Stomach smooth muscle (tissue), 2 donors: ENCODE data around the gene ANKRD62.
A peak's percentile ranks its signal among the peaks of the same experiment; 100 is the strongest.
"Not testable (repeated sequence)": the region's sequence is repeated elsewhere in the genome, so short reads cannot be mapped to it uniquely, and the experiment has no call there.

Experiments used
- H3K27ac ChIP-seq: one replicate; pipeline ENCODE4 v1.7.0; 2013; ENCODE audit warnings: mild to moderate bottlenecking, low read length, inconsistent platforms
- H3K27me3 ChIP-seq, 2 donors: one replicate each; pipeline ENCODE4 v1.7.0; 2013; ENCODE audit warnings: low read length in 2 of 2; ENCODE audit not compliant: insufficient read depth in 2 of 2, control insufficient read depth in 1 of 2
- H3K36me3 ChIP-seq, 2 donors: one replicate each; pipeline ENCODE4 v1.7.0; 2013; ENCODE audit warnings: low read length in 2 of 2; ENCODE audit not compliant: control insufficient read depth in 2 of 2, insufficient read depth in 2 of 2
- H3K4me1 ChIP-seq: one replicate; pipeline ENCODE4 v1.7.0; 2013; ENCODE audit warnings: low read length; ENCODE audit not compliant: control insufficient read depth, insufficient read depth
- H3K4me3 ChIP-seq, 2 donors: one replicate each; pipeline ENCODE4 v1.7.0; 2013; ENCODE audit warnings: low read length in 2 of 2
- H3K9ac ChIP-seq, 2 donors: one replicate each; pipeline ENCODE4 v1.7.0; 2013; ENCODE audit warnings: low read length in 2 of 2, mild to moderate bottlenecking in 1 of 2
- H3K9me3 ChIP-seq, 2 donors: one replicate each; pipeline ENCODE4 v1.7.0; 2013; ENCODE audit warnings: low read length in 2 of 2; ENCODE audit not compliant: control insufficient read depth in 2 of 2
- donor health status: healthy.
- donor health status: Pancreatic carcinoma.

ANKRD62 gene

GRCh38 chr18:12066910-12067511 is 26.6 kb upstream of the ANKRD62 start:
- no peak overlapping the region for H3K9ac ChIP-seq
- H3K27ac ChIP-seq: no peak overlapping the region
- H3K27me3 ChIP-seq: no peaks in the 10 kb centered on the region
- no peaks in the 10 kb centered on the region for H3K4me1 ChIP-seq
- no peak overlapping the region for H3K4me3 ChIP-seq
- H3K9me3 ChIP-seq: no peaks in the 10 kb centered on the region
- no peaks in the 10 kb centered on the region for H3K36me3 ChIP-seq

GRCh38 chr18:12067671-12068070 is 26.0 kb upstream of the ANKRD62 start:
- Histone ChIP-seq H3K27me3 (no peaks in the 10 kb centered on the region), H3K9me3 (no peaks in the 10 kb centered on the region), H3K27ac (no peak overlapping the region), H3K4me1 (no peaks in the 10 kb centered on the region), H3K36me3 (no peaks in the 10 kb centered on the region), H3K9ac (no peak overlapping the region), H3K4me3 (no peak overlapping the region)

GRCh38 chr18:12068316-12068949 is 25.2 kb upstream of the ANKRD62 start:
- H3K9me3 ChIP-seq, H3K9ac ChIP-seq, H3K27me3 ChIP-seq, H3K4me3 ChIP-seq, H3K4me1 ChIP-seq, H3K36me3 ChIP-seq, H3K27ac ChIP-seq: not testable (repeated sequence)

GRCh38 chr18:12068950-12069320 is 24.7 kb upstream of the ANKRD62 start:
- Histone ChIP-seq H3K27ac (no peak overlapping the region), H3K4me3 (no peak overlapping the region), H3K9me3 (no peaks in the 10 kb centered on the region), H3K4me1 (no peaks in the 10 kb centered on the region), H3K9ac (no peak overlapping the region), H3K27me3 (no peaks in the 10 kb centered on the region), H3K36me3 (no peaks in the 10 kb centered on the region)

GRCh38 chr18:12071066-12071465 is 22.6 kb upstream of the ANKRD62 start:
- H3K9ac ChIP-seq, H3K4me3 ChIP-seq, H3K9me3 ChIP-seq, H3K27ac ChIP-seq, H3K4me1 ChIP-seq, H3K36me3 ChIP-seq, H3K27me3 ChIP-seq: not testable (repeated sequence)

GRCh38 chr18:12072996-12073395 is 20.6 kb upstream of the ANKRD62 start:
- Histone ChIP-seq H3K36me3 (no peaks in the 10 kb centered on the region), H3K9me3 (no peaks in the 10 kb centered on the region), H3K4me3 (no peak overlapping the region), H3K9ac (no peak overlapping the region), H3K27me3 (no peaks in the 10 kb centered on the region), H3K27ac (no peak overlapping the region), H3K4me1 (no peaks in the 10 kb centered on the region)

- Histone ChIP-seq H3K9ac (no peak overlapping the region), H3K4me1 (no peaks in the 10 kb centered on the region)
Measured at GRCh38 chr18:12074736-12075135, 18.9 kb upstream of the ANKRD62 start.

GRCh38 chr18:12076424-12077140 is 17.1 kb upstream of the ANKRD62 start:
- H3K36me3 ChIP-seq: no peaks in the 10 kb centered on the region
- H3K4me1 ChIP-seq: no peaks in the 10 kb centered on the region
- no peaks in the 10 kb centered on the region for H3K9me3 ChIP-seq
- no peaks in the 10 kb centered on the region for H3K27me3 ChIP-seq
- no peak overlapping the region for H3K27ac ChIP-seq
- H3K4me3 ChIP-seq: peak overlapping the region in 1 of 2 donors; percentile 25
- peak overlapping the region in 1 of 2 donors; percentile 45 for H3K9ac ChIP-seq

More at GRCh38 chr18:12074736-12075135, 18.9 kb upstream of the ANKRD62 start:
- Histone ChIP-seq H3K4me3 (no peak overlapping the region), H3K36me3 (no peaks in the 10 kb centered on the region), H3K27me3 (no peaks in the 10 kb centered on the region), H3K27ac (no peak overlapping the region), H3K9me3 (no peaks in the 10 kb centered on the region)

GRCh38 chr18:12077994-12078393 is 15.6 kb upstream of the ANKRD62 start:
- H3K27me3 ChIP-seq, H3K4me3 ChIP-seq, H3K27ac ChIP-seq, H3K4me1 ChIP-seq, H3K9me3 ChIP-seq, H3K36me3 ChIP-seq, H3K9ac ChIP-seq: not testable (repeated sequence)

- no peaks in the 10 kb centered on the region for H3K4me1 ChIP-seq
- no peak overlapping the region for H3K27ac ChIP-seq
- H3K4me3 ChIP-seq: no peak overlapping the region
- H3K9me3 ChIP-seq: no peaks in the 10 kb centered on the region
- no peaks in the 10 kb centered on the region for H3K36me3 ChIP-seq
- no peak overlapping the region for H3K9ac ChIP-seq
- no peaks in the 10 kb centered on the region for H3K27me3 ChIP-seq
Measured at GRCh38 chr18:12079491-12080237, 14.0 kb upstream of the ANKRD62 start.
